H1 (cell line): ENCODE results near the gene TNNI3. TPM values are rescaled to one million over a fixed set of nuclear protein-coding genes. Genes with fewer than 3 reads are reported as not detected.

ENCODE experiments used
- CTCF ChIA-PET: fragments of 300-600 bp; sonication (Branson Sonifier 250); formaldehyde crosslinking; loops from one replicate; lab custom pipeline; 2021; ENCODE audit not compliant: partially characterized antibody; lab: Charles Lee
- POLR2A ChIA-PET: fragments of 300-600 bp; sonication (Branson Sonifier 250); formaldehyde crosslinking; loops from one replicate; lab custom pipeline; 2021; ENCODE audit warnings: inconsistent platforms; ENCODE audit not compliant: partially characterized antibody; lab: Charles Lee
- DNase-seq, 2 experiments: peaks; one replicate each; pipeline versions ENCODE4 v3.0.0 to v3.0.0-alpha.2; 2010 to 2022; ENCODE audit warnings: low spot score in 2 of 2, low read depth in 1 of 2, mixed read lengths in 1 of 2
- FAIRE-seq: peaks from 2 replicates; lab custom pipeline; 2011; peaks lifted over from hg19 to GRCh38; lab: Jason Lieb, UNC
- H2AFZ ChIP-seq: 2 replicates; pipeline ENCODE4 v1.8.1; 2012; ENCODE audit warnings: low read length, inconsistent platforms
- H2AK5ac ChIP-seq: 2 replicates; pipeline ENCODE4 v1.6.1; 2013; ENCODE audit warnings: low read depth, low read length
- H2BK120ac ChIP-seq: replicated peaks from 2 replicates; pipeline ENCODE3; 2013; ENCODE audit warnings: low read depth, low read length, inconsistent platforms
- H2BK12ac ChIP-seq: 2 replicates; pipeline ENCODE4 v1.6.1; 2013; ENCODE audit warnings: low read depth, low read length
- H2BK15ac ChIP-seq: 2 replicates; pipeline ENCODE4 v1.6.1; 2013; ENCODE audit warnings: low read length
- H2BK20ac ChIP-seq: 2 replicates; pipeline ENCODE4 v1.6.1; 2013; ENCODE audit warnings: low read length
- H2BK5ac ChIP-seq: 2 replicates; pipeline ENCODE4 v1.6.1; 2013; ENCODE audit warnings: low read depth, low read length
- H3K14ac ChIP-seq: 2 replicates; pipeline ENCODE4 v1.6.1; 2013; ENCODE audit warnings: inconsistent platforms; ENCODE audit not compliant: insufficient read length
- H3K18ac ChIP-seq: 2 replicates; pipeline ENCODE4 v1.6.1; 2013; ENCODE audit warnings: low read length; ENCODE audit errors: extremely low read depth
- H3K23ac ChIP-seq: 2 replicates; pipeline ENCODE4 v1.6.1; 2013; ENCODE audit warnings: inconsistent platforms; ENCODE audit not compliant: insufficient read length
- H3K23me2 ChIP-seq: 2 replicates; pipeline ENCODE4 v1.6.1; 2013; ENCODE audit warnings: low read depth, low read length
- H3K27ac ChIP-seq: 2 replicates; pipeline ENCODE4 v1.6.1; 2011; ENCODE audit warnings: low read depth, low read length, inconsistent platforms
- H3K27me3 ChIP-seq, 4 experiments: replicated peaks in 1 of 4; 1 replicate in 1 of 4; 2 replicates in 3 of 4; pipeline versions ENCODE4 v1.6.1 to v1.8.1; 2011 to 2013; ENCODE audit warnings: low read length in 3 of 4, mild to moderate bottlenecking in 3 of 4, inconsistent platforms in 2 of 4, mixed read lengths in 2 of 4, moderate library complexity in 1 of 4; ENCODE audit not compliant: control insufficient read depth in 3 of 4, insufficient read depth in 3 of 4; ENCODE audit errors: extremely low read depth in 1 of 4
- H3K36me3 ChIP-seq, 4 experiments: 2 replicates each; pipeline versions ENCODE4 v1.6.1 to v1.8.1; 2011 to 2013; ENCODE audit warnings: mild to moderate bottlenecking in 4 of 4, low read length in 3 of 4, moderate library complexity in 2 of 4, control low read depth in 1 of 4, inconsistent platforms in 1 of 4; ENCODE audit not compliant: insufficient read depth in 4 of 4, control insufficient read depth in 2 of 4
- H3K4ac ChIP-seq: replicated peaks from 2 replicates; pipeline ENCODE3; 2013; ENCODE audit warnings: low read length, low read depth, mixed read lengths, inconsistent platforms; ENCODE audit not compliant: insufficient read length
- H3K4me1 ChIP-seq, 4 experiments: replicated peaks in 1 of 4; 1 replicate in 1 of 4; 2 replicates in 3 of 4; pipeline versions ENCODE4 v1.6.1 to v1.8.1; 2011 to 2013; ENCODE audit warnings: low read length in 3 of 4, inconsistent platforms in 2 of 4, mixed read lengths in 1 of 4; ENCODE audit not compliant: insufficient read depth in 4 of 4, control insufficient read depth in 3 of 4
- H3K4me2 ChIP-seq, 2 experiments: 2 replicates each; pipeline versions ENCODE4 v1.6.1 to v1.8.1; 2011 to 2013; ENCODE audit warnings: low read depth in 2 of 2, low read length in 2 of 2, control low read depth in 1 of 2, inconsistent platforms in 1 of 2, mild to moderate bottlenecking in 1 of 2; ENCODE audit not compliant: insufficient read depth in 1 of 2
- H3K4me3 ChIP-seq, 4 experiments: fragments of 200-600, 300-600 bp in 1 of 4; sonication (generic), shearing (Covaris generic), sonication (Bioruptor Twin) in 1 of 4; 2 replicates each; pipeline versions ENCODE4 v1.5.1 to v1.8.1; 2011 to 2016; ENCODE audit warnings: low read length in 4 of 4, low read depth in 3 of 4, control low read depth in 2 of 4, inconsistent platforms in 2 of 4, mild to moderate bottlenecking in 2 of 4, mixed read lengths in 1 of 4, moderate library complexity in 1 of 4; ENCODE audit not compliant: insufficient read depth in 2 of 4; ENCODE audit errors: extremely low read depth in 1 of 4
- H3K56ac ChIP-seq: replicated peaks from 2 replicates; pipeline ENCODE3; 2013; ENCODE audit warnings: low read depth, mild to moderate bottlenecking, mixed read lengths, low read length, inconsistent platforms; ENCODE audit not compliant: insufficient read length
- H3K79me1 ChIP-seq: 2 replicates; pipeline ENCODE4 v1.6.1; 2013; ENCODE audit warnings: low read depth, low read length, control low read depth
- H3K79me2 ChIP-seq, 2 experiments: 2 replicates each; pipeline versions ENCODE4 v1.6.1 to v1.8.1; 2012 to 2013; ENCODE audit warnings: low read length in 2 of 2, mild to moderate bottlenecking in 2 of 2, inconsistent platforms in 1 of 2; ENCODE audit not compliant: insufficient read depth in 2 of 2, control insufficient read depth in 1 of 2
- H3K9ac ChIP-seq, 4 experiments: replicated peaks in 1 of 4; 1 replicate in 1 of 4; 2 replicates in 3 of 4; pipeline versions ENCODE4 v1.6.1 to v1.8.1; 2011 to 2013; ENCODE audit warnings: low read depth in 3 of 4, low read length in 3 of 4, control low read depth in 2 of 4, mild to moderate bottlenecking in 2 of 4, moderate library complexity in 2 of 4, inconsistent platforms in 1 of 4; ENCODE audit errors: extremely low read depth in 1 of 4
- H3K9me3 ChIP-seq, 2 experiments: 2 replicates each; pipeline versions ENCODE4 v1.6.1 to v1.8.1; 2012 to 2013; ENCODE audit warnings: mild to moderate bottlenecking in 2 of 2, moderate library complexity in 2 of 2, control low read depth in 1 of 2, inconsistent platforms in 1 of 2, low read depth in 1 of 2, low read length in 1 of 2, mixed read lengths in 1 of 2; ENCODE audit not compliant: insufficient read depth in 2 of 2
- H4K20me1 ChIP-seq, 2 experiments: replicated peaks in 1 of 2; 2 replicates each; pipeline versions ENCODE3 to v1.8.1; 2011 to 2013; ENCODE audit warnings: inconsistent platforms in 2 of 2, low read length in 2 of 2, mild to moderate bottlenecking in 1 of 2; ENCODE audit not compliant: insufficient read depth in 2 of 2, control insufficient read depth in 1 of 2
- H4K5ac ChIP-seq: 2 replicates; pipeline ENCODE4 v1.6.1; 2013; ENCODE audit warnings: low read length, low read depth, mixed read lengths, inconsistent platforms; ENCODE audit not compliant: insufficient read length
- H4K8ac ChIP-seq: 2 replicates; pipeline ENCODE4 v1.8.0; 2013; ENCODE audit warnings: mild to moderate bottlenecking, moderate library complexity, low read length, inconsistent platforms; ENCODE audit not compliant: insufficient read depth; ENCODE audit errors: extremely low read depth
- H4K91ac ChIP-seq: replicated peaks from 2 replicates; pipeline ENCODE3; 2013; ENCODE audit warnings: low read length, mixed read lengths, inconsistent platforms; ENCODE audit not compliant: insufficient read length
- RAD21 ChIP-seq, 2 experiments: IDR thresholded peaks in 1 of 2; conservative IDR thresholded peaks in 1 of 2; 2 replicates each; pipeline ENCODE4 v1.6.1; 2011; ENCODE audit warnings: low read depth in 2 of 2, low read length in 2 of 2, improper control_type of control experiment in 1 of 2, inconsistent platforms in 1 of 2, mild to moderate bottlenecking in 1 of 2, moderate library complexity in 1 of 2
- SIN3A ChIP-seq, 2 experiments: IDR thresholded peaks in 1 of 2; conservative IDR thresholded peaks in 1 of 2; 2 replicates each; pipeline ENCODE4 v1.6.1; 2011 to 2012; ENCODE audit warnings: low read length in 2 of 2, improper control_type of control experiment in 1 of 2, low read depth in 1 of 2, mild to moderate bottlenecking in 1 of 2
- WGBS, 2 experiments: shearing (Covaris generic) in 1 of 2; methylation state at CpG; one replicate each; pipeline versions ENCODE4 v1.1.6 to v1.1.7; 2013 to 2015; ENCODE audit warnings: low lambda C conversion rate in 2 of 2, mixed read lengths in 2 of 2, inconsistent platforms in 1 of 2, low coverage in 1 of 2, missing lambda C conversion rate in 1 of 2; ENCODE audit not compliant: insufficient replicate concordance in 2 of 2, insufficient coverage in 1 of 2, insufficient read length in 1 of 2; ENCODE audit errors: extremely low coverage in 1 of 2, missing lambda C conversion rate in 1 of 2; 5-methylcytosine and 5-hydroxymethylcytosine counted together
- polyA plus RNA-seq, 7 experiments: library from polyadenylated mRNA; depleted of rRNA in 3 of 7; stranded (reverse) in 5 of 7; unstranded in 2 of 7; fragments of >200 nt in 5 of 7; fragments of 200-250 nt in 2 of 7; gene quantifications; 1 replicate in 5 of 7; 2 replicates in 1 of 7; 4 replicates in 1 of 7; pipeline versions ENCODE4 v1.2.1 to v1.2.3, GENCODE V29; 2011 to 2013; ENCODE audit warnings: missing spikeins in 2 of 7, mixed read lengths in 2 of 7
- total RNA-seq: library from RNA; stranded (reverse); fragmentation: NEBNext Ultra II Directional; extraction: Animal tissue kit (Norgen Biotek cat#: 25700); gene quantifications from 2 replicates; pipeline ENCODE4 v1.2.1, GENCODE V29; 2021
- TF ChIP-seq, protein P1 (sequence below), 3 experiments: IDR thresholded peaks; 1 replicate in 2 of 3; 2 replicates in 1 of 3; pipeline versions ENCODE4 v1.5.1 to v1.6.1; 2011; ENCODE audit warnings: low read length in 3 of 3, mild to moderate bottlenecking in 3 of 3, inconsistent platforms in 2 of 3, low read depth in 1 of 3, moderate library complexity in 1 of 3; ENCODE audit not compliant: insufficient read depth in 1 of 3; ENCODE audit errors: control extremely low read depth in 1 of 3

Gene TNNI3
- total and polyA plus RNA-seq, 2 of the 8 experiments (the other 6 are each of a cell fraction or from before 2014, with no cell fraction given): 16.9 to 56.0 TPM

- TF ChIP-seq RAD21 (IDR thresholded peaks at IDR 0.05 in 1 of 2, conservative IDR thresholded peaks at IDR 0.05 in 1 of 2; ENCODE audit: low read depth in 2 of 2, low read length in 2 of 2) (0 out of 4 replicates have a peak, but pooled peaks of 1 of the 2 experiments have one; percentile 3), SIN3A (conservative IDR thresholded peaks at IDR 0.05 in 1 of 2, IDR thresholded peaks at IDR 0.05 in 1 of 2; ENCODE audit: low read depth in 1 of 2, low read length in 2 of 2) (no peak)
- TF ChIP-seq, protein P1, sequence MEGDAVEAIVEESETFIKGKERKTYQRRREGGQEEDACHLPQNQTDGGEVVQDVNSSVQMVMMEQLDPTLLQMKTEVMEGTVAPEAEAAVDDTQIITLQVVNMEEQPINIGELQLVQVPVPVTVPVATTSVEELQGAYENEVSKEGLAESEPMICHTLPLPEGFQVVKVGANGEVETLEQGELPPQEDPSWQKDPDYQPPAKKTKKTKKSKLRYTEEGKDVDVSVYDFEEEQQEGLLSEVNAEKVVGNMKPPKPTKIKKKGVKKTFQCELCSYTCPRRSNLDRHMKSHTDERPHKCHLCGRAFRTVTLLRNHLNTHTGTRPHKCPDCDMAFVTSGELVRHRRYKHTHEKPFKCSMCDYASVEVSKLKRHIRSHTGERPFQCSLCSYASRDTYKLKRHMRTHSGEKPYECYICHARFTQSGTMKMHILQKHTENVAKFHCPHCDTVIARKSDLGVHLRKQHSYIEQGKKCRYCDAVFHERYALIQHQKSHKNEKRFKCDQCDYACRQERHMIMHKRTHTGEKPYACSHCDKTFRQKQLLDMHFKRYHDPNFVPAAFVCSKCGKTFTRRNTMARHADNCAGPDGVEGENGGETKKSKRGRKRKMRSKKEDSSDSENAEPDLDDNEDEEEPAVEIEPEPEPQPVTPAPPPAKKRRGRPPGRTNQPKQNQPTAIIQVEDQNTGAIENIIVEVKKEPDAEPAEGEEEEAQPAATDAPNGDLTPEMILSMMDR (IDR thresholded peaks at IDR 0.05; ENCODE audit: control extremely low read depth in 1 of 3, insufficient read depth in 1 of 3, low read depth in 1 of 3, low read length in 3 of 3): peak in 1 of 3 experiments; percentile 11; a peak in 1 of 4 replicates
- Histone ChIP-seq H4K5ac (no peak overlapping the region), H3K4me1 (peaks cover 0 to 8% (median 6%) of the 10 kb centered on the region in 4 experiments; a peak in 5 of 7 replicates), H2BK12ac (no peak overlapping the region), H4K91ac (no peak overlapping the region), H3K79me1 (peaks cover 25% of the 10 kb centered on the region), H3K9ac (no peak overlapping the region), H4K8ac (no peak overlapping the region), H2AK5ac (no peak overlapping the region), H2BK20ac (no peak overlapping the region), H3K9me3 (no peaks in the 10 kb centered on the region), H3K23ac (no peak overlapping the region), H3K4me2 (no peak overlapping the region), H2AFZ (no peak overlapping the region), H2BK120ac (no peak overlapping the region), H3K14ac (no peak overlapping the region), H3K56ac (no peak overlapping the region), H3K79me2 (peaks cover 0 to 10% of the 10 kb centered on the region in 2 experiments; a peak in 2 of 4 replicates), H3K4ac (no peak overlapping the region), H3K23me2 (no peaks in the 10 kb centered on the region), H4K20me1 (peaks cover 14 to 21% of the 10 kb centered on the region in 2 experiments), H3K27me3 (no peaks in the 10 kb centered on the region), H3K36me3 (peaks cover 0 to 4% (median 0%) of the 10 kb centered on the region in 4 experiments; a peak in 1 of 8 replicates), H2BK5ac (0 out of 2 replicates have a peak overlapping the region, but pooled peaks have one; percentile 37), H3K27ac (no peak overlapping the region), H3K4me3 (no peak overlapping the region), H3K18ac (no peak overlapping the region), H2BK15ac (no peak overlapping the region)
- no peak for DNase-seq
- CTCF ChIA-PET: interaction anchor here (1.2 kb wide), 1 partner anchor 21 kb away, joined by 3 read pairs; no protein-coding TSS in a partner anchor
- POLR2A ChIA-PET: interaction anchor here (0.6 kb wide), 1 partner anchor 8 kb away, joined by 3 read pairs; no protein-coding TSS in a partner anchor
- WGBS, 2 experiments: 86% methylated on average over 19 of the region's 20 CpGs; no CpG with 5 or more reads in 1 of the 2 experiments
- FAIRE-seq: no peak
These were observed 47.8 kb downstream of the TNNI3 start for GRCh38 chr19:55109527-55110291.
